ENCODE data around the gene ODF2L.
A peak's percentile ranks its signal among the peaks of the same experiment; 100 is the strongest.

Gene ODF2L

DNA sequence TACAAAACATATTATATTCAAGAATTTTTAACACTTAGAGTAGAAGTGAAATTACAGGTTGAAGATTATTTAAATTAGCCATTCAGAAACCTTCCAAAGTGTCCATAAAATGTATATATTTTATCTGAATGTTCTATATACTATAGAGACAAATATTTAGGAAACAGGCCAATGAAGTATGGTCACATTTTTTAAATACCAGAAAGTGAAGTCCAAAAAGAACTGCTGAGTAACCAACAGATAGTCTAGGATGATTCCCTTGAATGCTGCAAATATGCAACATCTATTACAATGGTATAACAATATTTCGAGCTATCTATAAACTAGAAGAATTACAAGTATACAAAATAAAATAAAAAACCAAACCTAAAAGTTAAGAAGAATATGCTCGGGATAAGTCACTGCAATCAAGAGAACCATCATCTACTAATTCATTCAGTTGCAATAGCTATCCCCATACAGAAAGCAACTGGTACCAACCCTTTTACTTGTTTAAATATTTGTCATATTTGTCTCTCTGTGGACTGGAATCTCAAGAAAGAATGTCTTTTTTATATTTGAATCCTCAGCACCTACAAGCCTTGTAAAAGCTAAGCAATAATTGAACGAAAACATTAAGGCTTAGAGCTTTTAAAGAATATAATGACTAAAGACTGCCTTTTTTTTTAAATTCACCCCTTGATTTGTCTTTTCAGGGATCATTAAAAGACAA lies 8.1 kb downstream of the ODF2L start:
- no peak for TF ChIP-seq NFIC (IDR thresholded peaks at IDR 0.05)
- TF ChIP-seq, protein P1, sequence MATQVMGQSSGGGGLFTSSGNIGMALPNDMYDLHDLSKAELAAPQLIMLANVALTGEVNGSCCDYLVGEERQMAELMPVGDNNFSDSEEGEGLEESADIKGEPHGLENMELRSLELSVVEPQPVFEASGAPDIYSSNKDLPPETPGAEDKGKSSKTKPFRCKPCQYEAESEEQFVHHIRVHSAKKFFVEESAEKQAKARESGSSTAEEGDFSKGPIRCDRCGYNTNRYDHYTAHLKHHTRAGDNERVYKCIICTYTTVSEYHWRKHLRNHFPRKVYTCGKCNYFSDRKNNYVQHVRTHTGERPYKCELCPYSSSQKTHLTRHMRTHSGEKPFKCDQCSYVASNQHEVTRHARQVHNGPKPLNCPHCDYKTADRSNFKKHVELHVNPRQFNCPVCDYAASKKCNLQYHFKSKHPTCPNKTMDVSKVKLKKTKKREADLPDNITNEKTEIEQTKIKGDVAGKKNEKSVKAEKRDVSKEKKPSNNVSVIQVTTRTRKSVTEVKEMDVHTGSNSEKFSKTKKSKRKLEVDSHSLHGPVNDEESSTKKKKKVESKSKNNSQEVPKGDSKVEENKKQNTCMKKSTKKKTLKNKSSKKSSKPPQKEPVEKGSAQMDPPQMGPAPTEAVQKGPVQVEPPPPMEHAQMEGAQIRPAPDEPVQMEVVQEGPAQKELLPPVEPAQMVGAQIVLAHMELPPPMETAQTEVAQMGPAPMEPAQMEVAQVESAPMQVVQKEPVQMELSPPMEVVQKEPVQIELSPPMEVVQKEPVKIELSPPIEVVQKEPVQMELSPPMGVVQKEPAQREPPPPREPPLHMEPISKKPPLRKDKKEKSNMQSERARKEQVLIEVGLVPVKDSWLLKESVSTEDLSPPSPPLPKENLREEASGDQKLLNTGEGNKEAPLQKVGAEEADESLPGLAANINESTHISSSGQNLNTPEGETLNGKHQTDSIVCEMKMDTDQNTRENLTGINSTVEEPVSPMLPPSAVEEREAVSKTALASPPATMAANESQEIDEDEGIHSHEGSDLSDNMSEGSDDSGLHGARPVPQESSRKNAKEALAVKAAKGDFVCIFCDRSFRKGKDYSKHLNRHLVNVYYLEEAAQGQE (IDR thresholded peaks at IDR 0.05; ENCODE audit: low read depth), result no peak
- no peak for TF ChIP-seq EGR1 (IDR thresholded peaks at IDR 0.05)
- TF ChIP-seq FOXM1 (IDR thresholded peaks at IDR 0.05; ENCODE audit: borderline replicate concordance, low read depth), result no peak

DNA sequence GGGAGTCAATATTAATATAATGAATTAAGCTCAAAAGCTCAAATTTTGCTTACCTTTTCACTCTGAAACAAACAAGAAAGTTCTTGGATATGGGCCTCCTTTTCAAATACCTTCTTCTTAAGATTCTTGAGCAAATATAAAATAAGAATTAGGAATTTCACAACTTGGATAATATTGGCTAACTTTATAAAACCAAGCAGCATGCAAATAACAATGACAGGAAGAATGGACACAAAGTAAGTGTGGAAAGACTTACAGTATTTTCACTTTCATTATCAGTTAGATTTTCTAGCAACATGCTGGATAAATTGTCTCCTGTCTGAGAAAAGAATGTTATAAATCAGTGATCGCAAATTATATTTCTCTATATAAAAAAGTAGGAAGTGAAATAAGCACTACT lies 13.2 kb downstream of the ODF2L start:
- TF ChIP-seq, protein P2, sequence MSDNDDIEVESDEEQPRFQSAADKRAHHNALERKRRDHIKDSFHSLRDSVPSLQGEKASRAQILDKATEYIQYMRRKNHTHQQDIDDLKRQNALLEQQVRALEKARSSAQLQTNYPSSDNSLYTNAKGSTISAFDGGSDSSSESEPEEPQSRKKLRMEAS (IDR thresholded peaks at IDR 0.05), result no peak

DNA sequence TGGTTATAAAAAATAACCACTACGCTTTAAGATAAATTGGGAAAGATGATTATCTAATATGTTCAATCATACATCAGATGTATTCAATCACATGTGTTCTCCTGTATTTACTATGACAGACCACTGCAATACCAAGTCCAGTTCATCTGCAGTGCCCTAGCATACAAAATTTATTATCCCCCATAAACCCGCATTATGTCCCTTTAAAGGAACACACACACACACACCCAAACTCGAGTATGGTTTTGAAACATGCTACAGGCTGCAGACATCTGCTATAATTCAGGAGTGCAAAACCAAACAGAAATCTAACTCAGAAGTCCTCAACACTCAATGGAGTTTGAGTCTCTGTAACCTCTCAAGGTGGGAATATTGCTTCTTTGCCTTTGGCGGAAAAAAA lies 14.9 kb downstream of the ODF2L start:
- no peak for TF ChIP-seq ZBTB7A (IDR thresholded peaks at IDR 0.05; ENCODE audit: low read depth)
- TF ChIP-seq, protein P3, sequence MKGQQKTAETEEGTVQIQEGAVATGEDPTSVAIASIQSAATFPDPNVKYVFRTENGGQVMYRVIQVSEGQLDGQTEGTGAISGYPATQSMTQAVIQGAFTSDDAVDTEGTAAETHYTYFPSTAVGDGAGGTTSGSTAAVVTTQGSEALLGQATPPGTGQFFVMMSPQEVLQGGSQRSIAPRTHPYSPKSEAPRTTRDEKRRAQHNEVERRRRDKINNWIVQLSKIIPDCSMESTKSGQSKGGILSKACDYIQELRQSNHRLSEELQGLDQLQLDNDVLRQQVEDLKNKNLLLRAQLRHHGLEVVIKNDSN (IDR thresholded peaks at IDR 0.05), result no peak
- TF ChIP-seq, protein P2 (IDR thresholded peaks at IDR 0.05), result no peak

DNA sequence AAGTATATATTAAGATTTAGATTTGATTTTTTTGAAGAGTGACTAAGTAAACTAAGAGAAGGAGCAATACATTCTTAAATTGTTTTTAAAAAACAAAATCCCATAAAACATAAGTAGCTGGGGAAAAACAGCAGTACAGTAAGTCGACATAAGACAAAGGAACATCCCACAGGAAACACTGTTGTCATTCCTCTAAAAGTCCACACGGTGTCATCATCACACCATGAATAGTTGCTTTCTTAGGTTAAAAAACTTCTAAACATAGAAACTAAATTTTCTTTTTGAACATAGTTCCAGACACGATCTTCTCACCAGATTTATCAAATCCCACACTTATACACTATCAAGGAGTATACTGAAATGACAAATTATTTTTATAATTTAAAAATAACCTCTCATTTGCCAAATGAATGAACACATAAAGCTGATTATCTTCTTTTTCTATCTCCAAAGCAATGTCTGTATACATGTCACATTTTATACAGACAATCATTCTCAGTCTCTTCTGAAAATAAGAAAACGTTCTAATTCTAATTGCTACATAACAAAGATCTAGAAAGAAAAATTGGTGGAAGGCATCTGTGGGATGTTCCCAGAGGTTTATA lies 15.8 kb downstream of the ODF2L start:
- TF ChIP-seq RAD21 (IDR thresholded peaks at IDR 0.05; ENCODE audit: low read depth) (peak; percentile 75), TEAD4 (IDR thresholded peaks at IDR 0.05) (no peak), CEBPB (IDR thresholded peaks at IDR 0.05) (no peak), FOXM1 (IDR thresholded peaks at IDR 0.05; ENCODE audit: borderline replicate concordance, low read depth) (no peak)
- TF ChIP-seq, protein P3 (IDR thresholded peaks at IDR 0.05), result no peak

DNA sequence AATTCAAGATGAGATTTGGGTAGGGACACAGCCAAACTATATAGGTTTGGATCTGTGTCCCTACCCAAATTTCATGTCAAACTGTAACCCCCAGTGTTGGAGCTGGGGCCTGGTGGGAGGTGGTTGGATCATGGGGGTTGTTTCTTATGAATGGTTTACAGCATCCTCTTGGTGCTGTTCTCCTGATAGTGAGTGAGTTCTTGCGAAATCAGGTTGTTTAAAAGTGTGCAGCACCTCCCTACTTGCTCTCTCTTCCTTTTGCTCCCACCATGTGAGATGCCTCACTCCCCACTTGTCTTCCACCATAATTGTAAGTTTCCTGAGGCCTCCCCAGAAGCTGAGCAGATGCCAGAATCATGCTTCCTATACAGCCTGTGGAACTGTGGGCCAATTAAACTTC lies 17.3 kb downstream of the ODF2L start:
- TF ChIP-seq, protein P2 (IDR thresholded peaks at IDR 0.05), result no peak
- TF ChIP-seq EGR1 (IDR thresholded peaks at IDR 0.05), result no peak
- TF ChIP-seq, protein P3 (IDR thresholded peaks at IDR 0.05), result no peak
- TF ChIP-seq ZBTB7A (IDR thresholded peaks at IDR 0.05; ENCODE audit: low read depth), result no peak
- TF ChIP-seq, protein P1 (IDR thresholded peaks at IDR 0.05; ENCODE audit: low read depth), result no peak
- no peak for TF ChIP-seq EP300 (IDR thresholded peaks at IDR 0.05; ENCODE audit: borderline replicate concordance)
- no peak for TF ChIP-seq NFIC (IDR thresholded peaks at IDR 0.05)
- TF ChIP-seq TAF1 (IDR thresholded peaks at IDR 0.05; ENCODE audit: low read depth), result no peak
- TF ChIP-seq TEAD4 (IDR thresholded peaks at IDR 0.05), result no peak
- no peak for TF ChIP-seq YY1 (IDR thresholded peaks at IDR 0.05; ENCODE audit: low read depth)
- TF ChIP-seq TCF12 (IDR thresholded peaks at IDR 0.05; ENCODE audit: low read depth), result no peak
- TF ChIP-seq CEBPB (IDR thresholded peaks at IDR 0.05), result no peak
- no peak for TF ChIP-seq RAD21 (IDR thresholded peaks at IDR 0.05; ENCODE audit: low read depth)
- TF ChIP-seq FOXM1 (IDR thresholded peaks at IDR 0.05; ENCODE audit: borderline replicate concordance, low read depth), result no peak
- TF ChIP-seq CREB1 (IDR thresholded peaks at IDR 0.05; ENCODE audit: low read depth), result no peak

DNA sequence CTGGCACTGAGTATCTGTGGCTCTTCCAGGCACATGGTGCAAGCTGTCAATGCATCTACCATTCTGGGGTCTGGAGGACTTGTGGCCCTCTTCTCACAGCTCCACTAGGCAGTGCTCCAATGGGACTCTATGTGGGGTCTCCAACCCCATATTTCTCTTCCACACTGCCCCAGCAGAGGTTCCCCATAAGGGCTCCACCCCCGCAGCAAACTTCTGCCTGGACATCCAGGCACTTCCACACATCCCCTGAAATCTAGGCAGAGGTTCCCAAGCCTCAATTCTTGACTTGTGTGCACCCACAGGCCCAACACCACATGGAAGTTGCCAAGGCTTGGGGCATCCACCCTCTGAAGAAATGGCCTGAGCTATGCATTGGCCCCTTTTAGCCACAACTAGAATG lies 18.8 kb downstream of the ODF2L start:
- TF ChIP-seq FOXM1 (IDR thresholded peaks at IDR 0.05; ENCODE audit: borderline replicate concordance, low read depth), result no peak
- TF ChIP-seq NFIC (IDR thresholded peaks at IDR 0.05), result no peak
